ENCODE results near the gene UMODL1.

The UMODL1 gene

DNA sequence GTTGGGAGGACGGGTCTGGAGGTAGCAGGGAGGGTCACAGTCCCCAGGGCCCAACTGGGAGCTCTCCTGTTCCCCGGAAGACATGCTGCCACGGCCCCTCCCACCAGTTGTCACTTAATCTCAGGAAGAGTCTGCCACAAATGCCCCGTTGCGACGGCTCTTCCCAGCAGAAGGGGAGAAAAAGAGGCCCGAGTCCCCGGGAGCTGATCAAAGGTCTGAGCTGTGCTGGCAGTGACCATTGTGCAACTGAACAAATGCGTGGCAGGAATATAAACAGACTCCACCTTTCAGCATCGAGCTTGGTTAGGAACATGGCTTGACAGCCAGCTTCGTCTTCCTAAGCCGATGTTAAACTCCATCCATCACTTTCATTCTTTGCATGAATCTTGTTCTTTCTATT, 33.2 kb upstream of the UMODL1 start:
- no peak for DNase-seq (ENCODE audit: low read depth)
- H3K4me3 ChIP-seq (ENCODE audit: low read depth, low read length) = no peak overlapping the region

DNA sequence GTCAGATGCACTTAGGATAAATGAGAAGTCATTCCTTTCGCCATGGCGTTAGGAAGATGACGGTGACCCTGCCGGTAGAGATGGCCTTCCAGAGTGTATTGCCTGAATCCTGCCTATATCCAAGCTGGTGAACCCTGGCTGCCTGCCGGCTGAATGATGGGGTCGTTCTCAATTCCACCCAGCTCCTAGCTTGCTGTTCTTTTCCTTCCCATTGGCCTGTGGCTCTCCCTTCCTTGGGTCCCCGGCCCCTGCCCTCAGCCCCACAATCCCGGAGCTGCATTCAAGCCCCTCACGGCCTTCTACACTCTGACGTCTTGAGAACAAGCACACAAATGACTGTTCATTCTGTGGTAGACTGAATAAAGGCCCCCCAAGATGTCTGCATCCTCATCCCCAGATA, 32.7 kb upstream of the UMODL1 start:
- H3K4me3 ChIP-seq (ENCODE audit: low read depth, low read length) = no peak overlapping the region
- DNase-seq (ENCODE audit: low read depth) = no peak

DNA sequence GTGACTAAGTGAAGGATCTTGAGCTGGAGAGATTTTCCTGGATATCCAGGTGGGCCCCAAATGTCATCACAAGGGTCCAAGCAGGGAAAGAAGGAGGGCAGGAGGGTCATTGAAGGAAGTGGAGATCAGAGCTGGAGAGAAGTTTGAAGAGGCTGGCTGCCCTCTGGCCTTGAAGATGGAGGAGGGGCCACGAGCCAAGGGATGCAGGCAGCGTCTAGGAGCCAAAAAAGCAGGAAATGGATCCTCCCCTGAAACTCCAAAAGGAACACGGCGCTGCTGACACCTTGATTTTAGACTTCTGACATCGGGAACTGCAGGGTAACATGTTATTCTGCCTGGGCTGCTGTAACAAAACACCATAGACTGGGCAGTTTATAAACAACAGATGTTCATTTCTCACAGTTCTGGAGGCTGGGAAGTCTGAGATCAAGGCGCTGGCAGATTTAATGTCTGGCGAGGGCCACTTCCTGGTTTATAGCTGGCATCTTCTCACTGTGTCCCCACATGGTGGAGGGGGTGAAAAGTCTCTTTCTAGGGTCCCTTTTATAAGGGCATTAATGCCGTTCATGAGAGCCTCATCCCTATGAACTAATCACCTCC, 32.2 kb upstream of the UMODL1 start:
- no peak for DNase-seq (ENCODE audit: low read depth)
- H3K4me3 ChIP-seq (ENCODE audit: low read depth, low read length) = no peak overlapping the region

DNA sequence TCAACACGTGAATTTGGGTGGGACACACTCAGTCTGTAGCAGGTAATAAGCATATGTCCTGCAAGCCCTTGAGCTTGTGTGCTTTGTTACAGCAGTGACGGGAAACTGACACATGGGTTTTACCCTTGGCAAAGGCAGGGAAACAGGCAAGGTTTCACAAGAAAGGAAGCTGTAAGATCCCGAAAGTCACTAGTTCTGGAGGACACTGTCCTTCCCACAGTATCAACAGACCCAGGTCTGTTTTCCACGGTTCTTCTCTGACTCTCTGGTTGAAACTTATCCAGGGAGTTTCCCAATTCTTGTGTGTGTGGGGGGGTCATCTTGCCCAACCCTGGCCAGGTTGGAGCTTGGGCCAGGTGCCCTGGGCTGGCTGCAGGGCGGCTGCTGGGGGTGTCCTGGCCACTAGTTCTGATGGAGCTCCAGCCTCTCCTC, 31.6 kb upstream of the UMODL1 start:
- DNase-seq (ENCODE audit: low read depth) = peak; percentile 60

DNA sequence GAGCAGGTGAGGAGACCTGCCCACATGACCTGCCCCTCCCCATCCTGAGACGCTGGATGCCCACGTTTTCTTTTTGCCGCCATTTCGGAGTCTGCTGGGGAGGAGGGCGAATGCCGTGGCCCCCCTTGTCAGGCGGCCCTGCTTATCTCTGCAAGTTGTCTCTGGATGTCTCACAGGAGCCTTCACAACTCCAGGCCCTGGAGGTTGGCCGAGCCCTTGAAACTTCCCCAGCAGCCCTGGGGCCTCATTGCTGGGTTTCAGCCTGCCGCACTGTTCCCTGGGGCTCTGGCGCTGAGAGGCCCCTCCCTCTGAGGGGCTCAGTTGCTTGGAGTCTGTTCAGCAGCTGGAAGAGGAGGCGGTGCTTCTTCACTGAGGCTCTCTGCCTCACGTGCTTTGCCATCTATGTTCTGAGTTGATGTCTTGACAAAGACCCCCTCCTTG, 31.2 kb upstream of the UMODL1 start:
- H3K4me3 ChIP-seq (ENCODE audit: low read depth, low read length) = no peak overlapping the region
- DNase-seq (ENCODE audit: low read depth) = peak; percentile 64

More for the DNA sequence above, 31.6 kb upstream of the UMODL1 start:
- H3K4me3 ChIP-seq (ENCODE audit: low read depth, low read length) = no peak overlapping the region

DNA sequence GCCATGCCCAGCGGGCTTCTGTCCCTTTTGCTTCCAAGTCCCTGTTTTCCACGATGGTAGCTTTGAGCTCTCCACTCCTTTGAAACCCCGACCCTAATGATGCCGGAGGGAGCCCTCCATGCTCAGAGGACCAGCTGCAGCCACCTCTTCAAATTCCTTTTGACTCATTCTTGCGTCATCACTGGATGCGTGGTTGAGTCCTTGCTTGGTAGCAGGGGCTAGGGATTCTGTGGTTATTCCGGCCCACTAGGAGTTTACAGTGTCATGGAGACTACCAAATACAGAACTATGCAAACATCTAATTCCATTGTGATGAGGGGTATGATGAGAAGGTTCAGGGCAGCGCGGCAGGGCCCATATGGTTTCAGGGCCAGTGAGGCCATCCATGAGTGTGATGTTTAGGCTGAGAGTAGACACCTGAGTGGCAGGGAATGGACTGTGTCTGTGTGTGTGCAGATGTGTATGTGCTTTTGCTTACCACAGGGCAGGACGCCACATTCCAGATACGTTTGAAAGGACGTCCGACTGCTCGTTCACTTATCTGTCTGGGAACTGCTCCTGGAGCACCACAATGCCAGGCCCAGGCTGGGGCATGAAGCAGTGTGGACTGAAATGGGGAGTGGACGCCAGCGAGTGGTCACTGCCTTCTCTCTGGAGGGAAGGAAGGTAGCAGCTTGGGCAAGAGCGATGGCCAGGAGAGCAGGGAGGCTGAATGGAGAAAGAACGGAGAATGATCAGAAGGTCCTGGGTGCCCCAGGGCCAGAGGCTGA, 30.5 kb upstream of the UMODL1 start:
- no peak overlapping the region for H3K4me3 ChIP-seq (ENCODE audit: low read depth, low read length)
- DNase-seq (ENCODE audit: low read depth) = peak; percentile 99

DNA sequence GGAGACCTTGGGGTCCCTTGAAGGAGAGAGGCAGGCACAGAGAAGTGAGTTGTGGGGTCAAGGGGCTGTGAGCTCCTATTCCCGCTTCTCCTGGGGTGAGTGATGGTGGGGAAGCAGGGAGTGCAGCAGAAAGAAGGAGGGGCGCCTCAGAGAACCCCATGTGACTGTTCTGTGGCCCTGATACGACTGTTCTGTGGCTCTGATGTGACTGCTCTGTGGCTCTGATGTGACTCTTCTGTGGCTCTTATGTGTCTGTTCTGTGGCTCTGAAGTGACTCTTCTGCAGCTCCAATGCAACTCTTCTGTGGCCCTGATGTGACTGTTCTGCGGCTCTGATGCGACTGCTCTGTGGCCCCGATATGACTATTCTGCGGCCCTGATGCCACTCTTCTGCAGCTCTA, 29.9 kb upstream of the UMODL1 start:
- H3K4me3 ChIP-seq (ENCODE audit: low read depth, low read length) = no peak overlapping the region
- DNase-seq (ENCODE audit: low read depth) = no peak

DNA sequence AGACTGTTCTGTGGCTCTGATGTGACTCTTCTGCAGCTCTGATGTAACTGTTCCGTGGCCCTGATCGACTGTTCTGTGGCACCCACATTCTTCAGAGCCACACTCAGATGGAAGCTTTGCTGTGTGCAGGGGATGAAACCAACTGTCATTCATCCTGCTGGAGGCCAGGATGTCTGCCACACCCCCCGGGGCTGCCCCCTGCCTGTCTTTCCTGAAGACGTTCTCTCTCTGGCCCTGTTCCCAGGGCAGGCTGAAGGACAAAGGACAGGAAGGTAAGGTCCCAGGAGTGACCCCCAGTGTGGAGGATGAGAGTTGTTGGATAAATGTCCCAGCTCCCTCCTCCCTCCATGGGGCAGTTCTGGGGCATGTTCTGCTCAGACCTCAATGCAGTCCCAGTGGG, 29.4 kb upstream of the UMODL1 start:
- no peak overlapping the region for H3K4me3 ChIP-seq (ENCODE audit: low read depth, low read length)
- DNase-seq (ENCODE audit: low read depth) = no peak

DNA sequence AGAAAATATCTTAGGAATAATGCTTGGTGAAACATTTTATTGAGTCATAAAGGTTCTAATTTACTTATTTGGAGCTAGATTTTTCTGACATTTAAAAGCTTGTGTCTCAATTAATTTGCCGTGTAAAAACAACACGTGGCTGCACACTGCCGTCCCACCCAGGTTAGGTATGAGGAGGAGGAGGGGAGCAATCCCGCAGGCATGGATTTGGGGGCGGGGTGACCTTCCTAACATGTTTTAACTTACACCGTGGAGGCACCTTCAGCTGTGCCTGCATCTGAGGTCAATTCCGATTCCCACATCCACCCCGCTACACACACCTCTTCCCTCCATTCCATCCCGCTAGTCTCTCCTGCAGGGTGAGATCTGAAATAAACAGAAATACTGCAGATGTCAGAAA, 28.5 kb upstream of the UMODL1 start:
- no peak for DNase-seq (ENCODE audit: low read depth)
- H3K4me3 ChIP-seq (ENCODE audit: low read depth, low read length) = no peak overlapping the region

DNA sequence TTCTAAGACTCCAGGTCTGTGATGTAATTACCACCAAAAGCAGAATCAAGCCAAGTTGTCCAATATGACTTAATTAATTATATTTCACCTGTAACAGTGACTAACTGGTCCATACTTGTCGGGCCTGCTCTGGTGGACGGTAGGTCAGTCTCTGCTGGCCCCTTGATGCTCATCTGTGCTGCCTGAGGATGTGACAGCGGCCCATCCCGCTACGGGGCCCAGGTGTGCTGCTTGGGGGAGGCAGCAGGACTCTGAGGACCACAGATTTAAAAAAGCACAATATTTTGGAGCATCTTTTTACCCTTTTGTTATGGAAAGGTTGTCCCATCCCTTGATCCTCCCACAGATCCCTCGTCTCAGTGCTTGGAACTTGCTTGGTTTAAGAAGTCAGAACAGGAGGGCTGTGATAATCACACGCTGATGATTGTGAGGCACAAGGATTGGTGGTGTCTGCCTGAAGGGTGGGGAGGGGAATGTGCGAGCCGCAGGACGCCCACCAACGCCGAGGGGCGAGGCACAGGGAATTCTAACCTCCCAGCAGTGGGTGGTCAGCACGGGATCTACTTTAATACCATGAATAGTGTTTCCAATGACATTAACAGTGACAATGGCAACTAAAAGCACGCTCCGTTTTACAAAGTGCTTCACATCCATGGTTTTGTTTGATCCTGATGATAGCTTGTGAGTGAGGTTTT, 27.8 kb upstream of the UMODL1 start:
- no peak for DNase-seq (ENCODE audit: low read depth)
- H3K4me3 ChIP-seq (ENCODE audit: low read depth, low read length) = no peak overlapping the region

DNA sequence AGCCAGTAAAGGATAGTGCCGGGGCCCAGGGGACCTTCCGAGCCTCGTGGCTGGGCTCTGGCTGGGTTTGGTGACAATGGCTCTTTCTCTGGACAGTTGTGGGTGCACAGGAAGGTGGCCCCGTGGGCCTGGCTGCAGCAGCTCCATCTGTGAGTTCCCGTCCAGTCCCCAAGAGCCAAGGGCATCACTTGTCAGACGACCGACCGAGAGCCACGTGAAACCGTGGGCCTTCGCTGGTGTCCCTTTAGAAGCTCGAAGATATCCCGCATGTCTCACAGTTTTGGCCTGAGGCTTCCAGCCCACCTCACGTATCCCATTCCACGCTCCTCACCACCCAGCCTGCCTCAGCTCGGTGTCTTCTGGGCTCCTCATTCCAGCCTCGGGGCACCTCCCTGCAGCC, 27.2 kb upstream of the UMODL1 start:
- H3K4me3 ChIP-seq (ENCODE audit: low read depth, low read length) = no peak overlapping the region
- no peak for DNase-seq (ENCODE audit: low read depth)

DNA sequence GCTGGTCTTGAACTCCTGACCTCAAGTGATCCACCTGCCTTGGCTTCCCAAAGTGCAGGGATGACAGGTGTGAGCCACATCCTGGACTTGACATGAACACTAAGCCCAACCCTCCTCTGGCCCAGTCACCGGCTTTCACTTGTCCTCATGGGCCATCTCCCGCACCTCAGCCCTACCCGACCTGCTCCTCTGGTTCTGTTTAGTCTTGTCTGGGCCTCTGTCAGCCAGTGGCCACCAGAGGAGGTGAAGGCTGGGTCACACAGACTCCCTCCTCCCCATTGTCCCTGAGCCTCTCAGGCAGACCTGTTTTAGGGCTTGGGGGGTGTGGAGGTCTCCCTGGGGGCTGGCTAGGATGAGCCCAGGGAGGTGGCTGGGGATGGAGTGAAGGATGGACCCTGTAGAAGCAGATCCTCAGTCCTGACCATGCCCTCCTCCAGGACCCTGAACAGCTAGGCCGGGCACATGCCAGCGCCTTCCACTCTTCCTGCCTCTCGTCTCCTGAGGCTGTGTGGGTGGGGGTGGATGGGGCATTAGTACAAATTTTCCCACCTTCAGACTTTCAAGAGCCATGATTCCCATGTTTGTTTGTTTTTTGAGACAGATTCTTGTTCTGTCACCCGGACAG, 26.1 kb upstream of the UMODL1 start:
- no peak overlapping the region for H3K4me3 ChIP-seq (ENCODE audit: low read depth, low read length)
- DNase-seq (ENCODE audit: low read depth) = no peak

DNA sequence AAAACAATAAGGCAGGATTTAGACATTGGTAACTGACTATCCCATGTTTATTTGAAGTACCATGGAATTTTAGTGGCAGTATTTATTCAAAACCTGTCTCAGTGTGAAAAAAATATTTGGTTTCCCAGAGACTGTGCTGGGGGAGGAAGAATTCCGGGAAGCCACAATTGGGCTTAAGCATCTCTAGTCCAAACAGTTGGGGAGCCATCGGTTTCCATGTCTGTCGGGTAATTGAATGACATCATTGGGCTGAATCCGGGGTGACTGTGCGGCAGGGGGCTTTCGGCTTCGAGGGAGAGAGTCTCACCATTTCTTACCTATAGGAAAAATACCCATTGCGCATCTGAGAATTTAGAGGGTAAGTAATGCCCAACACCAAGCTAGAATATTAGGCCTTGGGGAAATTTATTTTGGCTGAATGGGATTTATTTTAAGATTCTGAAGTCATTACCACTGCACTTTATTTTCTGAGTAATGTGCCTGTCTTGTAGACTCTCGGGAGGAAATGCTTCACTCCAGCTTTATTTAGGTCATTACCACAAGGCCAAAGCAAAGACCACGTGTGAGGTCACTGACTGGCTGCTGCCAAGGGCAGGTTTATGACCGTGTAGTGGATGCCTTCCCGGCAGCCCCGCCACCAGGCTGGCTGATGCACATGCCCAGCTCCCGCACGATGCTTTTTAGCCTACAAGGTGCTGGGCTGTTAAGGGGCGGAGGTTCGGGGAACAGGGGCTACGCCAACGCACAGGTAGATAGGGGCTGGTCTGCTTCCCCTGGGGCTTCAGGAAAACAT, 23.1 kb upstream of the UMODL1 start:
- peak; percentile 90 for DNase-seq (ENCODE audit: low read depth)
- H3K4me3 ChIP-seq (ENCODE audit: low read depth, low read length) = no peak overlapping the region

DNA sequence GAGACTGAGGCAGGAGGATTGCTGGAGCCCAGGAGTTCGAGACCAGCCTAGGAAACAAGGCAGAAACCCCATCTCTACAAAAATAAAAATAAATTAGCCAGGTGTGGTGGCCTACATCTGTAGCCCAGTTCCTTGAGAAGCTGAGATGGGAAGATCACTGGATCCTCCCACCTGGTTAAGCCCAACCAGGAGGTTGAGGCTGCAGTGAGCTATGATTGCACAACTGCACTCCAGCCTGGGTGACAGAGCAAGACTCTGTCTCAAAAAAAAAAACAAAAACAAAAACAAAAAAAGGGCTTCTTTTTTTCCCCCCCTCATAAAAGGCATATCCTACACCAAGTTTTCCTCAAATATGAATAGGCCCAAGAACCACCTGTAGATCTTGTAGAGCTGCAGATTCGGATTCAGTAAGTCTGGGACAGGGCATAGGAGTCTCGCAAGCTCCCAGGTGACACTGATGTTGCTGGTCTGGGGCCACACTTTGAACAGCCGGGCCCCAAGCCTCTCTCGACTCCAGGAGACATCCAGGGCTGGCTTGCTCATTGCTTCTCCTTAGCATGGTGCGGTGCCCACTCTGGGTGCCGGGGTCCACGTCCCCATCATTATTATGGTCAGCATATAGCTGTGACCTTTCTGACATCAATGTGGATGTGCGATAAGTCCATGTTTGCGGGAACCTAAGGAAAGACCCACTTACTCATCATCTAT, 22.1 kb upstream of the UMODL1 start:
- H3K4me3 ChIP-seq (ENCODE audit: low read depth, low read length) = no peak overlapping the region
- DNase-seq (ENCODE audit: low read depth) = no peak

DNA sequence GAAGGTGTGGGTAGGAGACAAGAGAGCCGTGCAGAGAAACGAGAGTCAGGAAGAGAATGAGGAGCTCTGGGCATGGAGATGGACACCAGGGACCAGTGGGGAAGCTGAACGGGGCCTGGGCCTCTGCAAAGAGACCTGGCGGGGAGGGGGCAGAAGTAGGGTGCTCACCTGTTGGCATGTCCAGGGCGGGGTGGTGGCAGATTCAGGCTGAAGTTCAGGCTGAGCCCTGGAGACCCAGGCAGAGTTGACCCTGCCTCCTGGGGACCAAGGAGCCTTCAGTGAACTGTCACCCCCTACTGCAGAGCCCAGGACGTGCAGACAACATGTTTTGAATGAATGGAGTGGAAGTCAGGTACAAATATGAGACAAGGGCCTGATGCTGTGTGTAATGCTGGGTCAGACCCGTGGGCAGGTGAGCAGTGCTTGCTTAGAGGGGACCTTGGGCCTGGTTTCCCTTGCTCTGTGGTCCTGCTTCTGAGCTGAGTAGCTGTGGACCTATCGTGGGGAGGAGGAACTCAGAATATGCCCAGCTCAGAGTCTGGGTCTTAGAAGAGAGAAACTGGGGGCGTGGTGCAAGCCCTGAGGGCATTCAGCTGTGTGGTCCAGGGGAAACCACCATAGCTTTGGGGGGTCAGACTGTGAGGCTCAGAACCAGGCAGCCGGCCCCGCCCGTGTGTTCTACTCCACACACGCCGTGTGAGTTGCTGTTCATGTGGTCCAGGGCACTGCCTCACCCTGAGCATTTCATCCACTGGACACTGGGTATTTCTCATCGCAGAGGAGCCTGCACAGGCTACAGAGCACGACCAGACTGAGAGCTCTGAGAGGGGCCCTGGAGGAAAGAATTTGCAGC, 21.3 kb upstream of the UMODL1 start:
- H3K4me3 ChIP-seq (ENCODE audit: low read depth, low read length) = no peak overlapping the region
- no peak for DNase-seq (ENCODE audit: low read depth)

DNA sequence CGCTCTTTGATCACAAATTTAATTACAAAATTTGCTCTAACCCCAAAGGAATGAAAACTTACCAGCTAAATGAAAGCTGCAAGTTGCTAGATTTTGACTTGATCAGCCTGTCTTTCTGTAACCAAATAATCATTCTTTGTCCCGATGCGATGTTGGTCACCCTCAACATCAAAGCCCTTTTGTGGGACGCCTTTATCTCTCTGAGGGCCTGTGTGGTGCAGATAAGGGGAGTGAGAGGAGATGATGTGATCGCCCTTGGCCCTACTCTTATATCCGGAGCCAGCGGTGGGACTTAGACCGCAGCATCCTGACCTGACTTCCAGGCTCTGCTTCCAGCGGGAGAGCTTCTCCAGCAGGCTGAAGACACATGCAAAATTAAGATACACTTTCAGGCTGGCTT, 19.3 kb upstream of the UMODL1 start:
- no peak for DNase-seq (ENCODE audit: low read depth)
- no peak overlapping the region for H3K4me3 ChIP-seq (ENCODE audit: low read depth, low read length)

DNA sequence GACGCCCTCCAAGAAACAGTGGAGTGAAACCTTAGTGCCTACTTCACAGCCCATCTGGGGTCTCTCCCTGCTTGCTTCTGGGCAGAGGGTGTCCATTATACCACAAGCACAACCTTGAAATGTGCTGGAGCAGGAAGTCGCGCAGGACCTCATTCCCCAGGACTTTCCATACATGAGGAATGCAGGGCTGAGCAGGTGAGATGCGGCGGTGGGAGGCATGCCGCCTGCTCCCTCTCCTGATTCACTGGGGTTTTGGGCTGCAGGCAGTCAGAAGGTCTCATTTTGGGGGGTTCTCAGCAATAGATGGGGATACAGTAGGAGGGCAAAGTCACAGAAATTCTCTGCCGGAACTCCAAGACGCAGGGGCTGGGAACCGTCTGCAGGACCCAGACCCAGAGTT, 15.7 kb upstream of the UMODL1 start:
- no peak for DNase-seq (ENCODE audit: low read depth)
- no peak overlapping the region for H3K4me3 ChIP-seq (ENCODE audit: low read depth, low read length)

DNA sequence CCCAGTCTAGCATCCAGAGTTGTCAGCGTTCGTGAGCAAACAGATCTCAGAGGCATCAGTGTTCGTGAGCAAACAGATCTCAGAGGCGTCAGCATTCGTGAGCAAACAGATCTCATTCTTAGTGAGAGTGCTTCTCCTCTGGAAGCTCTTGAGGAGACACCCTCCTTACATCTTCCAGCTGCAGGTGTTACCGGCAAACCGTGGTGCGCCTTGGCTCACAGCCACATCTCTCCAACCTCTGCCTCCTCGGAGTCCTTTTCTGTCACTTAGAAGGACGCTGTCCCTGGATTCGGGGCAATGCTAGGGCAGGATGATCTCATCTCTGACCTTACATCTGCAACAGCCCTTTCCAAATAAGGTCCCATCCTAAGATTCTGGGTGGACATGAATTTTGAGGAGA, 14.6 kb upstream of the UMODL1 start:
- DNase-seq (ENCODE audit: low read depth) = no peak
- H3K4me3 ChIP-seq (ENCODE audit: low read depth, low read length) = no peak overlapping the region
